Stimulated activated CD8-positive, alpha-beta memory T cell treated with anti-CD3 and anti-CD28 coated beads, Interleukin-7, amount 100 ng/mL, for 48 hours (primary cell): ENCODE measurements around the gene CLK3.
"Not testable (repeated sequence)": the region's sequence is repeated elsewhere in the genome, so short reads cannot be mapped to it uniquely, and the experiment has no call there.

Source experiments
- DNase-seq, 2 donors: peaks; one replicate each; pipeline ENCODE4 v3.0.0-alpha.2; 2020; ENCODE audit warnings: low read depth in 1 of 2; ENCODE audit errors: extremely low read depth in 1 of 2

The CLK3 gene

DNA sequence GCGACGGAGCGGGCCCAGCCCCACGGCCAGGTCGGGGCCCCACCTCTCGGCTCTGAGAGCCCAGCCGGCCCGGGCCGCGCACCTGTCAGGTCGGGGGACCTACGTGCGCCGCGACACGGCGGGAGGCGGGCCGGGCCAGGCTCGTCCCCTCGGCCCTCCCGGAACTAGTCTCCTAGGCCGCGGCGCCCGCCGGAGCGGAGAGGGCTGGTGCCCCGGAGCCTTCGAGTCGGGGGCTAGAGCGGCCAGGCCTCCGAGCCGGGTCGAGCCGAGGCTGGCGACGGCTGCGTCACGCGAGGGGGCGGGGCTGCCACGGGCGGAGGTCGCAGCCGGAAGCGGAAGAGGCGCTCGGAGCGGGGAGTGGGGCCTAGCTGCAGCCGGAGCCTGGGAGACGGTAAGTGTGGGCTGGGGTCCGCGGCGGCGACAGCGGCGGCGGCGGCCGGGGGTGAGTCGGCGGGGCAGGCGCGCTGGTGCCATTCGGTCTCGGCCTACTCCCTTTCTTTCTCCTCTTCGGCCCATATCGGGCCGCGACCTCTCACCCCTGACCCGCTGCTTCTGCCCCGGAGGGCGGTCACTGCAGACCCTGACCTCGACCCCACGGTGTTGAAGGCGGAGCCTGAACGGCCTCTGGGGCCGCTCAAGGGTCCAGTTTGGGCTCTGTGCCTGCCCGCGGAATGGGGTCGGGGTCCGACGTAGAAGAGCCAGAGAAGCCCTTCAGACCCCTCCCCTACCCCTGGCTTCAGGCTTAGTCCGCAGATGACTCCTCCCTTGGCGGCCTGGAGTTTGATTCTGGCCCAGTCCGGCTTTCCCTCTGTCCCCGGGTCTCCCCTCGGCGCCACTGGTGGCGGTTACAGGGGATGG, at the start of gene CLK3:
TSS of gene CLK3 (plus strand) at position 329 of the 858 bp plus-strand sequence. CDS start 3,361 bp downstream, outside the sequence.
- peak; percentile 92 to 95 for DNase-seq

DNA sequence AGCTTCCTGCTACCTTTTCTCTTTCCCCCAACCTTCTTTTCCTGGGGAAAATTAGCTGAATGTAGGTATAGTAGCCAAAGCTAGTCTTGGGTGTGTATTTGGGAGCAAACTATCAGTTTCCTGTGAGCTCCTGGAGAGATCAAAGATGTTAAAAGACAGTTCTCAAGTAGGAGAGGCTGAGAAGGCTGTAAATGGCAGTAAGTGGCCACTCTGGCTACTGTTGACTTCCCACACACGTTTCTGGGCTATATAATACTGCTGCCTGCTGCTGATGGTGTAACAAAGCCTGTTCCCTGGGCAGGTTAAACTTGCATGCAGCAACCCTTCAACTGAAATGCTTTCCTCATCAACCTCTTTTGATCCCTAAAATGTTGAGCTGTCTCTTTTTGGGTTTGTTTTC, 47.0 kb upstream of the CLK3 start:
- DNase-seq: no peak

DNA sequence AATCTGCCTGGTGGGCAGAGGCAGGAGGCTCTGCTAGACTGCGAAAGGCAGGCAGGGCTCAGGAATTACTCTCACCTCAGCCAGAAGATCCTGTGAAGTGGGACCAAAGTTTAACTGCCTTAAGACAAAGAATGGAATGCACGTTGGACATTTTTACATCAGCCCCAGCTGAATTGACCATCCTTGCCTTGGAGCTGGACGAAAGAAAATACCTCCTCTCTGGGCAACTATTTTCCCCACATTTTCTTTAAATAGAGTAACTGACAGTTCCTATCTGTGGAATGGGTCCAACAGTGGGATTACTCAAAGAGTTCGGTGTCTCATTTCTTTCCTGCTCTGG, 45.9 kb upstream of the CLK3 start:
- DNase-seq: no peak

DNA sequence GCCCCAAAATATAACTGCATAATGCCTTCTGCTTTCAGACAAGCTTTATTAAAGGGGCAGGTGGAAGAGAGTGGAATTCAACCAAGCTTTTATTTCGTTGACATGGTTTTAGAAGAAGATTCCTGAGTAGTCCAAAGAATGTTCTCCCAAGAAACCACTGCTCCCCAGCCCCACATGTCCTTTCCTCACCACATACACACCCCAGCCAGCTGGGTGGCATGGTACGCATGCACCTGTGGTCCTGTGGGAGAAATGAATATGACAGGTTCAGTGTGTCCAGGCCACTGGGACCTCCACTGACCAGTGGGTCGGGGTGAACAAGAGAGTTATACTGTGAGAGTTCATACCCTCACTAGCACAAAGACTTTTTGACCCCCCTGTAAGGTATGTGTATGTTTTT, 44.4 kb upstream of the CLK3 start:
- no peak for DNase-seq

DNA sequence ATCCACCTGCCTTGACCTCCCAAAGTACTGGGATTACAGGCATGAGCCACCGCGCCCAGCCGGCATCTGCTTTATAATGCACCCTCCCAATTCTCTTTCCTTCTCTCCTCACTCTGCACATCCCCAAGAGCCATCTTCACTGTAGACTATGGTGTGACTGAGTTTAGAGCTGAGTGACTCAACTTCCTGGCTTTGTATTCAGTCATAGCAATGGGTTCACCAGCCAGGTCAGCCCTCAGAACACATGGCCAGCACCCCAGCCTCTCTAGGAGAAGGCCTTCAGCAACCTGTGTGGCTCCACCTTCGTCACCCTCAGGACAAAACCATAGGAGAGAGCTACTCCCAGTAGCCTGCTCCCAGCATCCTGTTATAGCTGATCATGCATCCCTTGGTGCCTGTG, 41.6 kb upstream of the CLK3 start:
- no peak for DNase-seq

DNA sequence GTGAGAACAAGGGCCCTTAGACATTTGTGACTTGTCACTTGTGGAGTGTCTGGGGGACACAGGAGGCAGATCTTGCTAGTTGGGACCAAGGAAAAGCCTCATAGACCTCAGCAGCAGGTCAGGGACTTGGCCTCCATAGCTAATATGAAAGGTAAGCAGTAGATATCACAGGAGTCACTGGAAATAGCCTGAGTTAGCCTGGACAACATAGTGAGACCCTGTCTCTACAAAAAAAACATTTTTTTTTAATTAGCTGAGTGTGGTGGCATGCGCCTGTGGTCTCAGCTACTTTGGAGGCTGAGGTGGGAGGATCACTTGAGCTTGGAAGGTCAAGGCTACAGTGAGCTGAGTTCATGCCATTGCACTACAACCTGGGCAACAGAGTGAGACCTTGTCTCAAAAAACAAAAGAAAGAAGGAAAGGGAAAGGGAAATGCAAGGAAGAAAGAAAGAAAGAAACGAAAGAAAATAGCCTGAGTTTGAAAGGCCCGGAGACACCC, 37.1 kb upstream of the CLK3 start:
- DNase-seq: no peak

DNA sequence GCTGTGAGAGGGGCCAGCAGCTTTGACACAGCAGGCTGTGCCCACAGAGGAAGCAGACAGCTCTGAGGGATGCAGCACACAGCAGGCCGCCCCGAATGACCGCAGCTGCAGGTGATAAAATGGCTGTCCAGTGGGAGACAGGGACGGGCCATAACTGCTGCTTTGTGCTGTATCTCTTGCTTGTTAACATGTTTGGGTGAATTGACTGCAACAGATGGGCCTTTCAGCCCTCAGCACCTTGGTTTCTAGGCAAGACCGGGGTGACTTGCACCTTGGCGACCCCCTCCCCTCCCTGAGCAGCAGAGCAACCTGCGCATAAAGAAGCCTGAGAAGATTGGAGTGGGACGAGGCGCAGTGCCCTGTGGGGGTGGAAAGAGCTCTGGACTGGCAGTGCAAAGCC, 36.6 kb upstream of the CLK3 start:
- no peak for DNase-seq

DNA sequence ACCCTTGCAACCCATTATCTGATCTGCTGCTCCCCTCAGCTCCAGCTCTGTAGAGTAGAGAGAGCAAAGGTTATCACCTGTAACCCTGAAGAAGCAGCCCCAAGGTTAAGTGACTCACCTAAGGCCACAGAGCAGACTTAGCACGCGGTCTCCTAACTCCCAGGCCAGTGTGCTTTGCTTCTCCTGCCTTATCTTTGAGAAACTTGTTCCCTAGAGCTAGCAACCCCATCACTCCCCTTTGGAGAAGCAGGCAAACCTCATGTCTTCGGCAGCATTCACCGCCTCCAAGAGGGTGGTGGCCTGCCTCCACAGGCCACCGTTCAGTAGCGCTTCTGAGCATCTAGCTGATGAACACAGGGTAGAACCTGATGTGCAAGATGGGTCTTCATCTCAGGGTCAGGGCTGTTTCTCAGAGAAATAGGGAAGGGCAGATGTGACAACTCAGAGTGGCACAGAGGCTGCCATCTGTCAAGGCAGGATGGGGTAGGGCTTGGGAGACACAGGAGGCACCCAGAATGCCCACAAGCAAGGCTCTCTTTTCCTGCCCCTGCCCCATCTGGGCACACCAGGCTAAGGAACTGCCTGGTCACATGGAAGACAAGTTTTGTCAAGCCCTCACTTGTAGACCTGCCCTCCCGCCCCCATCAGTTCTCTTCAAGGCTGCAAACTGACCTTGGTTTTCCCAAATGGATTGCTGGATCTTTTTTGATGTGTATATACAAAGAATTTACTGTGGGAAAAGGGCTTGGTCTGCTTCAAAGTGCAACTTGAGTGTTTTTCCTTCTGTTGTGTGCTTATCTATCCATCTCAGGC, 34.9 kb upstream of the CLK3 start:
- DNase-seq: no peak

DNA sequence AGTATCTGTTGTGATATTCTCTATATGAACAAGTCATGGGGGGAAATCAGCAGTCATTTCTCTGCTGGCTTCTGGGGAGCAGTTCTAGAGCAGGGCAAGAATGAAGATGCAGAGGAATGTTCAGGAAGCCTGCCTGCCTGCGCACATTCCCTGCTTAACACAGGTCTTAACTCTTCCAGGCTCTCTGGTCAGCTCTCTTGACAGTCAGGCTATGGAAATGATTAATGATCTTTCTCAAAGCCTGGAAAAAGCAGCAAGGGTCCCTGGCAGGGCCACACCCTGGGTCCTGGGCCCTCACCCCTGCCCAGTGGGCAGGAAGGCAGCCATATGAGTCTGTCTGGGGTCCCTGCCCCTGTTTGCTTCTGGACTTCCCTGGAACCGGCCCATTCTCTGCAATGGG, 31.4 kb upstream of the CLK3 start:
- no peak for DNase-seq

DNA sequence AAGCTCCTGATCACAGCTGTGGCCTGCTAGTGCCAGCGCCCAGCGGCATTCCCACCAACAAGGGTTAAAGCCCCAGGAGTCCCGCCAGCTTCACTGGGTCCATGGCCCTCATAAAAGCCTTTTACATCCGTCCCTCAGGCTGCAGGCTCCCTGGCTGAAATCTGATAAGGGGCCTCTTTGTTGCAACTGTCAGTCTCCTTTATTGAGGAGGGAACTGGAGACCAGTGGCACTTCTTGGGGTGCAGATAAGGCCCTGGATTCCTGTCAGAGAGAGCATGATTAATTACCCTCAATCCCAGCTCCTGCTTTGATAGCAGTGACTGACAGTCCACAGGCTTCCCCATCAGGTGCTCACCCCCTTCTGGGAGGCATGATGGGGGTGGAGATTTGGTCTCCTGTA, 30.9 kb upstream of the CLK3 start:
- DNase-seq: no peak

DNA sequence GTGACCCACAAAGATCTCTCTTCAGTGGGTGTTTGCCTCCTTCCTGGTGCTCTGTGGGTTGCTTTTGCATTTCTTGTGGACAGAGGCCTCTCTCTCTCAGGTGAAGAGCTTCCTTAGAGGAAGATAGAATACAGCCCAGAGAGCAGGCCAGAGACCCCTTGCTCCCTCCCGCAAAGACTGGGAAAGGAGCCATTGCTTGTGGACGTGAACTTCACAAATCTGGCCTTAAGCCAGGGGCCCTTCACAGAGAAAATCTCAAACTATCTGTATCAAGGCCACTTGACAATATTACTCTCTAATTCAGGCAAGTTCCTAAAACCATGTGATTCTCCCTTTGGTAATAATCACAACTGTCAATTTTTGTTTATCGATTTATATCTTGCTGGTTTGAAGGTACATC, 30.4 kb upstream of the CLK3 start:
- no peak for DNase-seq

DNA sequence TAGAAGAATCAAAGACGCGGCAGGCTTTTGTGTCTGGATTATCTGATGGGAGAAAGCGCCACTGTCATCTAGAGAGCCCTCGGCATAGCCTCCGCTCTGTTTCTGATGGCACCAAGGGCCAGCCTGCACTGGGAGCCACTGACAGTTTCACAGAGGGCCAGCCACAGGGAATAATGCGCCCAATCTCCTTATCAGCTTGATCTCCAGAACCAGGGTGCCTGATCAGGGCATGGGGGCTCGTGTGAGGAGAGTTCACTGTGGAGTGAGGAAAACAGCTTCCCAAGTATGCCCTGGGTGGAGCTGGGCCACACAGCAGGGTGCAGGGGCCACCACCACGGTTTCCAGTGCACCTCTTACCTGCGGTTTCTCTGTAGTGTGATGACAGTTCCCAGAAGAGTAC, 29.8 kb upstream of the CLK3 start:
- DNase-seq: no peak

DNA sequence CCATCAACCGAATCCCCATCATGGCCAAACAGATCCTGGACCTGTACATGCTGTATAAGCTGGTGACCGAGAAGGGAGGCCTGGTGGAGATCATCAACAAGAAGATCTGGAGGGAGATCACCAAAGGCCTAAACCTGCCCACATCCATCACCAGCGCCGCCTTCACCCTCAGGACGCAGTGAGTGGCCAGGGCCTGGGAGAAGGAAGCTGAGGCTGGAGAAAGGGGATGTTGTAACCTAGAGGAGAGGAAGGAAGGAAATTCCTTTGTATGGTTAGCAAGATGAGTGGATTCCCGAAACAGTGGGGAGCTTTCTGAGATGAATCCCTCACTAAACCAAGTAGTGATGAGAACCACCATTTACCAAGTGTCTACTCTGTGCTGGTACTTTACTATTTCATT, 25.8 kb upstream of the CLK3 start:
- DNase-seq: no peak

DNA sequence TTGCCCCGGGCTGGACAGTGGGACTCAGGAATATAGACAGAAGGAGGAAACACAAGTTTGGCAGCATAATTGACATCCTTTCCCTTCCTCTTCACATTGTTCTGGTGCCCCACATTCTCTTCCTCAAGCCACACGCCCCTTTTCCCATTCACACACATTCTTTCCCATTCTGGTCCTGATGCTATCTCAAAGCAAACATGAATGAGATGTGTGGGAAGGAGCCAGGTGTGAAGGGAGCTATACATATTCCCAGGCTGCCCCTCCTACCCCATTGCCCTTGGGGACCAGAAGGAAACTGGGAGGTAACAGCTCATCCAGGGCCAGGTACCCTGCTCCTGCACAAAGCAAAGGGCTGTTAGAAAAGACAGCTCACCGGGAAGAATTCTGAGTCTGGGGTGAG, 23.4 kb upstream of the CLK3 start:
- no peak for DNase-seq

DNA sequence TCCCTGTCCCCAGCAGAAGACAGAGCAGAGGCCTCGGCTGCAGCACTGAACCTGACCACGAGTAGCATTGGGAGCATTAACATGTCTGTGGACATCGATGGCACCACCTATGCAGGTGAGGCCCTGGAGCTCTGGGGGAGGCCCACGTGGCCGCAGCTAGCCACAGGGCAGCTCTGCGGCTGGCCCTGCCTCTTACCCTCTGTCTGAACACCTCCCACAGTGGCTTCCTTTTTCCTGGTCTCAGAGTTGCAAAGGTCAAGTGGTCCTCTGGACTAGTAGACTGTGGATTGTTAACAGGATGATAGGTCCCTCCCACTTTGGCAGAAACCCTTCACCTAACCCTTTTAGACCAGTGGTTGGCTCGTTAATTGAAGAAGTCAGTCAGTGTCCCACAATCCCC, 22.5 kb upstream of the CLK3 start:
- no peak for DNase-seq

DNA sequence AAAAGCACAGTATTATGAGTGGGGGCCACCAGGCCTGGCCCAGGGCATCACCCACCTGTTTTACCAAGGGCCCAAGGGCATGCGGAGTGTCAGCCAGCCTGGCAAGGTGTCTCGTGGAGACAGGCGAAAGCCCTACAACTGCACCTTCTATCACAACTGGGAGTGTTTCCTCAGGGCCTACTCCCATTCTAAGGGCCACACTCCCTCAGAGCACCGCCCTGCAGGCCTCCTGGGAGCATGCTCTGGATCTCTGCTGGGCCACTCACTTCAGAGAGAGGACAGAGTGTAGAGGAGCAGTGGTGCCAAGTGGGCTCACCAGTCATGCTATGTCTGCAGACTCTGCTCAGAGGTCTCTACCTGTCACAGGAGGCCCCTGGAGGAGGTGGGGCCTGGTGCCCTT, 21.2 kb upstream of the CLK3 start:
- DNase-seq: no peak

DNA sequence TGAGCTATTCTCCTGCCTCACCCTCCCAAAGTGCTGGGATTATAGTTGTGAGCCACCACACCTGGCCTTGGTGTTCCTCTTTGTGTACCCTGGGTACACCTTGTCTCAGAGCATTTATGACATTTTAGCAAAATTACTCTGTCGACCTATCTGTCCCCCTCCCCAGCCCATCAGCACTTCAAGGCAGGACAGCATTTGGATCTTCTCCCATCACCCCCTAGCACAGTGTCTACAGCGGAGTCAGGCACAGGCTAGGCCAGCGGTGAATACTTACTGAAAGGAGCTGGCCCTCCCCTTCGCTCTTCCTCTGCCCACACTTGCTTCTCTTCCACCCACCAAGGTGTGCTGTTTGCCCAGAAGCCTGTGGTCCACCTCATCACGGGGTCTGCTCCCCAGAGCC, 20.4 kb upstream of the CLK3 start:
- no peak for DNase-seq

DNA sequence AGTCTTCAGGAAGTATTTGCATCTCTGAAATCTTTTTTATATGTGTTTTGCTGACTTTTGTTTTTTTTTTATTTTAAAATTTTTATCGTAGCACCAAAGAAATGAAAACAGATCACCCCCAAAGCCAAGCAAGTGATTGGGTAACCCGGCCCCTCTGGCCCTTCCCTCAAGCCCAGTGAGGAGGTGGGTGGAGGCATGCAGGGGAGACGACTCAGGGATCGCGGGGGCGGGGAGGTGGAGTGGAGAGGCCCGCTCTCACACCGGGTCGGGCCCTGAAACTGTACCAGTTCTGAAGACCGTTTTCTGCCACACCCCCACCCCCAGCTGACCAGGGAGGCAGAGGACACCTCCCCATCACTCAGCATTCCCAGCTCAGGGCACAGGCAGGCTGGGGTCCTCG, 18.9 kb upstream of the CLK3 start:
- not testable (repeated sequence) for DNase-seq

DNA sequence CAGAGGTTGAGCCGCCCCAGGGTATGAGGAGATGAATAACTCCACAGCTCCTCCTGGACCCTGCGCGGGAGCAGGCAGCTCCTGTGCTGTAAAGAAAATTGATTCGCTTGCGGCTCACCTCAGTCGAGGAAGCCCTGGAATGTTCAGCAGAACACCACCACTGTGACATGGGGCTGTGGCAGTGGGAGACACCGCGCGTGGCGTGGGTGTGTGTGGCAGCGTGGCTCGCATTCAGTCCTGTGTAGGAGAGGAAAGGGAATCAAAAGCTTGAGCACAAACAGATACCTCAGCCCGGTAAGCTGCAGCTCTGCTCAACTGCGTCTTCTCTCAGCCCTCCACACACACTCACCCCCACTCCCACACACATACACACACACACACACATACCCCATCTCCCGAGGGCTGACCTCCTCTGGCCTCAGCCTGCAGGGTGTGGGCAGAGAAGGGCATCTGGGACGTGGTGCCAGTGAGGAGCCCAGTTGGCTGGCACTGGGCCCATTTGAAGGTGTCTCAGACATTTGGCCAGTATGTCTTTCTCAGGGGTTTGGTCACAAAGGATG, 18.4 kb upstream of the CLK3 start:
- not testable (repeated sequence) for DNase-seq

DNA sequence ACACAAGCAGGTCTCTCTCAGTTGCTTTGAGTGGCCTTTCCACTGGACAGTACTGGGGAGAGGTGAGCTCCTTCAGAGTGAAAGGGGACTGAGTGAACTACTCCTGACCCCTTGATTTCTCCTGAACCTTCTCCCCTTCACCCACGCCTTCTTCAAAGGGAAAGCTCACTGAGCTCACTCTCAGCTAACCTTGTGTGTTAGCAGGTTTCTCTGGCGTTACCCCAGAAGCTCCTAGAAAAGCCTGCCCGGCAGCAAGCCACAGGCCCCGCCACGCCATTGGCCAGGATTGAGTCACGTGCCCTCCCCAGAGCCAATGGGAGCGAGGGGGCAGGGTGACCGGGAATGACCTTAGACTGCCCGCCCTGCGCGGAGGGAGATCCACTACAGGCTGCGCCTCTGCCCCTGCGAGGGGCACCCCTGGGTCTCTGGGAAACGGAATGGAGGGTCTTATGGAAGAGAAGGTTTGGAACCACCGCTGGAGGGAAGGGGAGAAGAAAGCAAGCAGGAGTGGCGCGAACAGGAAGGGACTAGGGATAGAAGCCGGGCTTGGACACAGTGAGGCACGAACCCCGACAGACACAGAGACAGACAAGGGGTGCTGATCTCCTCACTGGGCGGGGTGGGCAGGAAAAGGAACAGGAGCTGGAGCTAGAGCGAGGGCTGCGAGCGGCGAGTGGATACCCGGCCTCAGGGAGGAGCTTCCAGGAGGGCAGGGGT, 17.4 kb upstream of the CLK3 start:
- peak; percentile 69 to 87 for DNase-seq

DNA sequence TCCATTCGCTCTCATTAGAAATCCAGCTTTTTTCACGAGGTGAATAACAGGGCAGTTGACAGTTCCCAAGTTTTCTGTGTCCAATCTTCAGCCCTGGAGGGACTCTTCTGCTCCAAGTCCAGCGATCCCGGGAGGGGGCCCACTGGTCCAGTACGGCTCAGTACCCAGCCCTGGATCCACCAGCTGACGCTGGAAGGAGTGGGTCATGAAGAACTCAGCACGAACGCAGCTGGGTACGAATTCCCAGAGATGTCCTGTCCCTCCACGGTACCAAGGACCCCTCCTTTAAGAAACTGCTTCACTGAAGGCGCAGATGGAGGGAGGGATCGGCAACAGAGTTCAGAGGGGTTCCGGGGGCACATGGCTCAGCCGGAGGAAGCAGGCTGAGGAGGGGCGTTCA, 16.5 kb upstream of the CLK3 start:
- DNase-seq: no peak
